ENCODE results near the gene RCBTB1.
"Not testable (repeated sequence)": the region's sequence is repeated elsewhere in the genome, so short reads cannot be mapped to it uniquely, and the experiment has no call there.

DNA sequence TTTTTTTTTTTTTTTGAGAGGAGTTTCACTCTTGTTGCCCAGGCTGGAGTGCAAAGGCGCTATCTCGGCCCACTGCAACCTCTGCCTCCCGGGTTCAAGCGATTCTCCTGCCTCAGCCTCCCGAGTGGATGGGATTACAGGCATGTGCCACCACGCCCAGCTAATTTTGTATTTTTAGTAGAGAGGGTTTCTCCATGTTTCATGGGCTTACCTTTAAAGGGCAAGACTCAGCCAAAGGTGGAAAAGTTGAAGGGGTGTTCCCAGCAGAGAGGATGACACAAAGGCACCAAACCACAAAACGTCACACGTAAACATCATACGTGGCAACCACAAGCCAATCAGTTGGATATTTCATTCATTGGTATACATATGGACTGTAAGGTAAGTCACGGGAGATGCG, 88.5 kb downstream of the RCBTB1 start:
- TF ChIP-seq, protein P1, sequence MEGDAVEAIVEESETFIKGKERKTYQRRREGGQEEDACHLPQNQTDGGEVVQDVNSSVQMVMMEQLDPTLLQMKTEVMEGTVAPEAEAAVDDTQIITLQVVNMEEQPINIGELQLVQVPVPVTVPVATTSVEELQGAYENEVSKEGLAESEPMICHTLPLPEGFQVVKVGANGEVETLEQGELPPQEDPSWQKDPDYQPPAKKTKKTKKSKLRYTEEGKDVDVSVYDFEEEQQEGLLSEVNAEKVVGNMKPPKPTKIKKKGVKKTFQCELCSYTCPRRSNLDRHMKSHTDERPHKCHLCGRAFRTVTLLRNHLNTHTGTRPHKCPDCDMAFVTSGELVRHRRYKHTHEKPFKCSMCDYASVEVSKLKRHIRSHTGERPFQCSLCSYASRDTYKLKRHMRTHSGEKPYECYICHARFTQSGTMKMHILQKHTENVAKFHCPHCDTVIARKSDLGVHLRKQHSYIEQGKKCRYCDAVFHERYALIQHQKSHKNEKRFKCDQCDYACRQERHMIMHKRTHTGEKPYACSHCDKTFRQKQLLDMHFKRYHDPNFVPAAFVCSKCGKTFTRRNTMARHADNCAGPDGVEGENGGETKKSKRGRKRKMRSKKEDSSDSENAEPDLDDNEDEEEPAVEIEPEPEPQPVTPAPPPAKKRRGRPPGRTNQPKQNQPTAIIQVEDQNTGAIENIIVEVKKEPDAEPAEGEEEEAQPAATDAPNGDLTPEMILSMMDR (IDR thresholded peaks at IDR 0.05), result not testable (repeated sequence)
- not testable (repeated sequence) for TF ChIP-seq POLR2A (IDR thresholded peaks at IDR 0.05)
